Stimulated activated CD8-positive, alpha-beta memory T cell treated with anti-CD3 and anti-CD28 coated beads, Interleukin-7, amount 100 ng/mL, for 4 hours (primary cell): ENCODE measurements around the gene CACNB2.
"Not testable (repeated sequence)": the region's sequence is repeated elsewhere in the genome, so short reads cannot be mapped to it uniquely, and the experiment has no call there.

ENCODE experiments used
- DNase-seq, 2 donors: peaks; one replicate each; pipeline ENCODE4 v3.0.0-alpha.2; 2020; ENCODE audit warnings: low read depth in 2 of 2

The CACNB2 gene

DNA sequence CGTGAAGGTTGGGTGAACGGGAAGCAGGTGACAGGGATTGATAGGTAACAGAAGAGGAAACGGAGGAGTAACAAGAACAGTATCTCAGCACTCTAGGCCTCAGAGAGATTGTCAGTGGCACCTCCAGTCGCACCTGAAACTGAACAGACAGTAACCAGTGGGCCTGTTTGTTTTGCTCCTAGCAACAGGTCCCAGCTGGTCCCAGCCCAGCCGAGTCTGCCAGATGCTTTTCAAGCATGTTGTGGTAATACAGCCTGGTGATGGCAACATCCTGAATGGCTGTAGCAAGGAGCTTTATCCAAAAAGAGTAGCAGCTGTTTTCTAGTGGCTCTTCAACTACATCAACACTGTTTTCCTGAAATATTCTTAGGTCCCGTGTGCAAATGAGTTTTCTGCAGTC lies 4.7 kb downstream of the CACNB2 start:
- no peak for DNase-seq

DNA sequence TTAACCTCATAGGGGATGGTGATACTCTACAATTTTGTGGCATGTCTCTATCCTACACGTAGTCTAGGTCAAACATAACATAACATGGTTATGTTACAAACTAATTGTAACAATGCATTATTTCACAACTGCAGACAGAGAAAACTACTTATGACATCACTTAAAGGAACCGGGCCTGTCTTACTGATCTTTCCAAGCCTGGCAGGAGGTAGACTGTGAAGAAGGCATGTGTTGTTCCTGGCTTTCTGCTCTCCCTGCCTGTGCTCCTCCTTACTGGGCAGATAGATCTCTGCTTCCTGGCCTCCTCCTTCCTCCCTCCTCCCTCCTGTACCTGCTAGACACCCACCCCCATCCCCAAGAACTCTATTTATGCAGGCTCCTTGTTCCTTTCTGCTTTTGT lies 5.4 kb downstream of the CACNB2 start:
- DNase-seq: no peak

DNA sequence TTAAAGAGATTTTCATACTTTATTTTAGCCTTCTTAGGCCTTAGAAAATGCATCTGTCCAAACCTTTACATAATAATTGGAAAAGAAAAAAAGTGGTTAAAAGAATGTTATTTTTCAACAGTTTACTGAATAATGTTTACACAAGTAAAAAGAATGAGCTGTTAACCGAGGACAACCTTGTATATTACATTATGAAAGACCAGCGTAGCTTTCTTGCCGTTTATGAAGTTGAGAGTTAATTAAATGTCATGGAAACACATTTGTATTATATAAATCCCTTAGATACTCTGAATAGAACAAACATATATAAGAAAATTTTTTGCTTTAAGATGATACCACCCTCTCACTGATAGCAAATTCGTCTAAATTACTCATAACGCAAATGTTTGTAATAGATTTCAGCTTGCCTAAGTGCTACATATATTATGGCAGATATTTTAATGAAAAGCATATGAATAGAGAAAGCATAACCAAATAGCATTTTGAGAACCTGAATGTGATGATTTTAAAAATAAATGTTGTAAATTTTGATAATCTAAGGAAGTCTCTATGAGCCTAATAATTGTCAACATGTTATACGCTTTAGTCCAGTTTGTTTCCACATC lies 9.1 kb downstream of the CACNB2 start:
- no peak for DNase-seq

- DNase-seq: no peak
Observed at GRCh38 chr10:18151356-18151890, 11.2 kb downstream of the CACNB2 start.

- not testable (repeated sequence) for DNase-seq
Observed at GRCh38 chr10:18153381-18153780, 13.2 kb downstream of the CACNB2 start.

DNA sequence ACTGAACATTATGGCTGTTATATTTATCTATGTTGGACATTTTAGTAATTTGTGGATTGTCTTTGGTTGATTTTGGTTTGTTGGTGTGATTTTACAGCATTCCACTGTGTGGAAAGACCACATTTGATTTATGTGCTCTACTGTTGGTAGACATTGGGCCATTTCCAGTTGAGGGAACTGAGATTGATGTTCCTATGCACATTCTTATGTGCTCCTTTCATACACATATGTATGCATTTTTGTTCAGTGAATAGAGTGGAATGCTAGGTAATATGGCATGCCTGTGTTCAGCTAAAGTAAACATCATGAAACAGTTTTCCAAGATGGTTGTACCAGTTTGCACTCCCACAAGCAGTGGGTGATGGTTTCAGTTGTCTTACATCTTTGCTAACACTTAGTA lies 15.1 kb downstream of the CACNB2 start:
- DNase-seq: no peak

DNA sequence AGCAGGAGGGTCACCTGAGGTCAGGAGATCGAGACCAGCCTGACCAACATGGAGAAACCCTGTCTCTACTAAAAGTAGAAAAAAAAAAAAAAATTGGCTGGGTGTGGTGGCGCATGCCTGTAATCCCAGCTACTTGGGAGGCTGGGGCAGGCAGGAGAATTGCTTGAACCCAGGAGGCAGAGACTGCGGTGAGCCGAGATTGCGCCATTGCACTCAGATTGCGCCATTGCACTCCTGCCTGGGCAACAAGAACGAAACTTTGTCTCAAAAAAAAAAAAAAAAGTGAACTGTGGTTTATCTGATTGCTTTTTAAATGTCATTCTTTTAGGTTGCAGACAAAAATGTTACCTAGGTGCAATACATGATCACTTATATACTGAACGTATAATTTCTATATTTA lies 16.6 kb downstream of the CACNB2 start:
- not testable (repeated sequence) for DNase-seq

DNA sequence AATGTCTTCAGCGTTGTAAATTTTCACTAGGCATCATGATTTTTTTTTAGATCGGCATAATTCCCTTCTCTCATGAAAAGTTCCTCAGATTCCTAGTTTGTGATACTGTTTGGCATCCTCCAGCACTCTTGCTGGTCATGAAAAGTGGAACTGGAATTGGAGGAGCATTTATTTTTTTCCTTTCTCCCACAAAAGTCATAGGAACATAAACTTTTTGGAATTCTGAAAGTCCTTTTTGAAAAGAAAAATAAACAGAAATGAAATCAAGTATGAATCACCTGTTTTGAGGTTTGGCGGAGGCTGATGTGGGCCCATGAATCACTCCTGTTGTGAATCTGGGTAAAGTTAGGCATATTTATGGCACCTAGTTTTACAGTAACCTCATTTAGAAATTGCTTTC lies 17.7 kb downstream of the CACNB2 start:
- no peak for DNase-seq

GRCh38 chr10:18158773-18159265 lies 18.6 kb downstream of the CACNB2 start:
- DNase-seq: no peak

GRCh38 chr10:18159557-18159956 lies 19.3 kb downstream of the CACNB2 start:
- DNase-seq: no peak

- no peak for DNase-seq
Observed at GRCh38 chr10:18162021-18162627, 21.9 kb downstream of the CACNB2 start.

- DNase-seq: no peak
Observed at GRCh38 chr10:18164093-18164492, 23.9 kb downstream of the CACNB2 start.

DNA sequence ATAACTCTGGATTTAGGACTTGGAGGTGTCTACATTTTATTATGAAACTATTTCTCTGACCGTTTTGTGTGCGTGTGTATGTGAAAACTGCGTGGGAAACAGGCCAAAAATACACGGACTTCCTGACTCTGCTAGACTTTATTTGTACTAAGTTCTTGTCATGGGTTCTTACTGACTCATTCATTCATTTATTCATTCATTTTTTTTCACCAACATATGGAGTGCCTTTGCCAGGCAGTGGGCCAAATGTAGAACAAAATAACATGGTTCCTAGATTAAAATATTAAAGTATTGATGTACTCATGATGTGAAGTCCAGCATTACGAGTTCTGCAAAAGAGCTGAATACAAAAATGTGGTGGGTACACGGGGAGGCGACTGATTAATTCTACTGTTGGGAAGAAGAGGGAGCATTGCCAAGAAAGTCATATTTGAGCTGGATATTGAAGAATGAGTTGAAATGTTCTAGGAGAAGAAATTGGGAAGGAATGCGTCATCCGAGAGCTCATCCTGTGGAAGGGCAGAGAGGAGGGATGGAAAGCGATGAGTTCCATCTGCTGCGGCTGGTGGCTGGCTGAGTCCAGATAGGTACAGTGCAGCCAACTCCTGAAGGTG lies 24.6 kb downstream of the CACNB2 start:
- DNase-seq: no peak

- no peak for DNase-seq
Observed at GRCh38 chr10:18178854-18179483, 38.7 kb downstream of the CACNB2 start.

DNA sequence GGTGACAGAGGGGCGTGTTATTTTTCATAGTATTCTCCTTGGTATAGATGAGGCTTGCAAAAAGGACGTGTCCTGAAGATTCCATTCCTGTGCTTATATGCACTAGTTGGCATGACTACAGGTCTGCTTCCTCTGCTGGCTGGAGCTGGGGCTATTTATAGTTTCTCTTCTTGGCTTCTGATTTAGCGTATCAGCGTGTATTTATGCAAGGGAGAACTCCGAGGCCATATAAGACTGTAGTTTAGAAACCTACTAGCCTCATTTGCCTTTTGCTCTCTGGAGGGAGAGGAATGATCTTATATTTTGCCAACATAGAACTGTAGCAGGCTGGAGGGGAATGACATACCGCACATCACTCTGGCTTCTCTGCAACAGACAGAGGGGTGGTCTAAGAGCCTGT lies 39.7 kb downstream of the CACNB2 start:
- no peak for DNase-seq

GRCh38 chr10:18181382-18181781 lies 41.2 kb downstream of the CACNB2 start:
- DNase-seq: not testable (repeated sequence)

DNA sequence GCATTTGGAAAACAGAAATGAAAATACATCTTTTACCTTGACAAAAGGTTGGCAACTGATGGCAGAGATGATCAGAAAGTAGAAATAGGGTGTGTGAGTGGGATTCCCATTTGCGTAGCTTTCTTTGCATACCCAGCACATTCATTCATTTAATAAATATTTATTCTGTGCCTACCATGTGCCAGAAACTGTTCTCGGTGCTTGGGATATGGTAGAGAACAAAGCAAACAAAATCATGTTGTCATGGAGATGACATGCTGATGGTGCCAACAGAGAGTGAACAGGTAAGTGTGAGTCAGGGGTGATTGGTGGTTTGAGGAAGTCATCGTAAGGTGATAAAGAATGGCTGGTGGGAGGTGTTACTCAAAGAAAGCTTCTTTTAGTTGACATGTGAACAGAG lies 45.4 kb downstream of the CACNB2 start:
- DNase-seq: no peak

DNA sequence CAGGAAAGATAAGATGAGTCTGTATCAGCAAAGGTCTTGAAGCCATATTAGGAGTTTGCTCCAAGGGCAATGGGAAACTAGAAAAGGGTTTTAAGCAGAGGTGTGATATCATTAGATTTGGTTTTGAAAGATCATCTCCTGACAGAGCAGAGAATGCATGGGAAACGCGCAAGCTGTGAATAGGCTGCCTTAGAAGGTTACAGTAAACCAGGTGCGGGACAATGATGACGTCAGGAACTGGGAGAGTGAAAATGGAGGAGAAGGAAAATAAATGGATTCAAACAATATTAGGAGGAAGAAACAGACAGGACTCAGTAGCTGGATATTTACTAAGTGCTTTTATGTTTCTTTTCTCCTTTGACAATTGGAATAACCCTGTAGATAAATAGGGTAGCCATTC lies 50.6 kb downstream of the CACNB2 start:
- no peak for DNase-seq

- DNase-seq: no peak
Observed at GRCh38 chr10:18194634-18195033, 54.4 kb downstream of the CACNB2 start.

DNA sequence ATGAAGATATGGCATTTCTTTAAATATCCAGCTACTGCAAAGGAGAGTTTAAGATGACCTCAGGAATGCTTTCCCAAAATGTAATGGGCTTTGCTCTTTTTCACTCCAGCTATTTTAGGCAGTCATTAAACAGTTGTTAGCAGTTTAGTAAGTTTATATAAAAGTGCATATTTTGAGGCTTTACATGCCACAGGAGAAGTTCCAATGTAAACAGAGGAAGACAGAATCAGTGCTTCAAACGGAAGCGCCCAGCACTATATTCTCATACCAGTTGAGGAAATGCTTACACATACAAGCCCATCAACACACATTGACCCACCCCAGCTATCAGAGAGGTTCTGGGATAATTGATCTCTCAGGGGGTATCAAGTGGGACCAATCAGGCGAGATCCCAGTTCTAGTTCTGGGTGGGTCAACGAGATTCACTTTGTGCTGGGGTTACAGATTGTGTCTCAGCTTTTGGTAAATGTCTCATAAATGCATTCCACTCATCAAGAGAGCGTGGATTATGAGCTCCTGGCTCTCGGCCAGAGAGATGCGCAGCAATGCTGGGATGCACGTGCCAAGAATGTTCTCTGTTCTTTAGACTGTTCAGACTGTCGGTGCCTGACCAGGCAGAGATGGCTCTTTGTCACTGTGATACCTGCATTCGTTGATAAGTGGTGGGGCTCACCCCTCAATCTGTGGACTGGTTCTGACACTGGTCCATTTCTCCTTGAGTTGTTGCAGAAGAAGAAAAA lies 55.0 kb downstream of the CACNB2 start:
- no peak for DNase-seq

- no peak for DNase-seq
Observed at GRCh38 chr10:18196806-18197550, 56.8 kb downstream of the CACNB2 start.
